ENCODE measurements around the gene TECTB.

Gene TECTB

GRCh38 chr10:112340601-112341000 lies 57.4 kb downstream of the TECTB start:
- Histone ChIP-seq H3K27ac (ENCODE audit: low read depth, low read length) (no peak overlapping the region), H3K36me3 (ENCODE audit: control insufficient read depth in 5 of 5, insufficient read depth in 5 of 5, low read length in 5 of 5) (no peaks in the 10 kb centered on the region), H3K9ac (ENCODE audit: low read length in 5 of 5) (no peak overlapping the region), H3K4me1 (ENCODE audit: control insufficient read depth in 5 of 5, insufficient read depth in 5 of 5, low read length in 5 of 5) (peaks cover 0 to 3% (median 0%) of the 10 kb centered on the region in 5 donors), H3K9me3 (ENCODE audit: control insufficient read depth in 5 of 5, low read length in 5 of 5) (no peaks in the 10 kb centered on the region), H3K27me3 (ENCODE audit: control insufficient read depth in 5 of 5, insufficient read depth in 4 of 5, low read length in 5 of 5) (peaks cover 0 to 3% (median 0%) of the 10 kb centered on the region in 5 donors), H3K4me3 (ENCODE audit: low read depth in 1 of 5, low read length in 5 of 5) (no peak overlapping the region)

DNA sequence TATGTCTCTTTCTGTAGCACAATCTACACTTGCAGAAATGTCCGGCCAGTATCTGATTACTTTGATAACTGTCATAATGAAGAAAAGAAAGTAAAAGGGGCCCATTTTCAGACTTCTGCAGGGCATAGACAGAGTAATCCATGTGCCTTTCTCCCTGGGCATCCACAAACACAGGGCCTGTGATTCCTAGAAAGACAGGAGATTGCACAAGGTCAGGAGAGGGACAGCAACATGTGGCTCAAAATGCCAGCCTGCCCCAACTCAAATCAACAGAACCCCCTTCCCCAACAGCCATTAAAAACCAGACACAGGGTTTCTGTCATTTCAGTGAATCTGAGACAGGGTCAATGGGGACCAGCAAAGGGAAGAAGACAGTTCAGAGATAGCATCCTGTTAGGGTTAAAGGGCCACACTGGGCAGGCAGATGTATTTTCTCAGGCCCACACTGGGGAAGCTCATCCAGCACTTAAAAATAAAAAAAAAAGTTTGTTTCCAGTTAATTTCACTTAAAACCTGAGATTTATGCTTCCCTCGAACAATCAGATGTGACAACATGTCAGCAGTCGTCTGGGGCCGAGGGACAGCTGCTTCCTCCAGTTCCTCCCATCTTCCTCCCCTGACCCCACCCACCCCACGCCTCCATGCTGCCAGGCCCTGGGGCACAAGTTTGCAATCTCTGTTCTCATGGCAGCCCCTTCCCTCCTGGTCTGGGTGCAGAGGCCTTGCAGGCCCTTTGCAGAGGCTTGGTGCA lies 60.0 kb downstream of the TECTB start:
- Histone ChIP-seq H3K27me3 (ENCODE audit: control insufficient read depth in 5 of 5, insufficient read depth in 4 of 5, low read length in 5 of 5) (no peaks in the 10 kb centered on the region), H3K4me1 (ENCODE audit: control insufficient read depth in 5 of 5, insufficient read depth in 5 of 5, low read length in 5 of 5) (peaks cover 0 to 3% (median 0%) of the 10 kb centered on the region in 5 donors), H3K36me3 (ENCODE audit: control insufficient read depth in 5 of 5, insufficient read depth in 5 of 5, low read length in 5 of 5) (no peaks in the 10 kb centered on the region), H3K9ac (ENCODE audit: low read length in 5 of 5) (no peak overlapping the region), H3K9me3 (ENCODE audit: control insufficient read depth in 5 of 5, low read length in 5 of 5) (no peaks in the 10 kb centered on the region), H3K4me3 (ENCODE audit: low read depth in 1 of 5, low read length in 5 of 5) (no peak overlapping the region), H3K27ac (ENCODE audit: low read depth, low read length) (no peak overlapping the region)

DNA sequence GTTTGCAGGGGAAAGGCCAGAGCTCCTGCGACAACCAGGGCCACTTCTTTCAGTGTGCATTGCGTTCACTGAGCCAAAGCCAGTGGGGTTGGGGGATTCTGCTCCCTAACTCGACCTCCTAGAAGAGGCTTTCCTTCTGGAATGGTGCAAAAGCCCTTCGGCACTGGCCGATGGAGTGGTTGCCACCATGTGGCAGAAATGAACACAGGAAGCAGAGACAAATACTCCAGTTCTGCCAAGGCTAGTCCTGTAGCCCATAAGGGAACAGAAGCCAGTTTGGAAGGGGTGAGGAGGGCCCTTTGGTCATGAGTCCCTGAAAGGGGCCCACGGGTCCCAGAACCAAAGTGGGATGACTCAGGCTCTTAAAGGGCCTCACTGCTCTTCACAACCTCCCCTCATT lies 61.1 kb downstream of the TECTB start:
- Histone ChIP-seq H3K27ac (ENCODE audit: low read depth, low read length) (no peak overlapping the region), H3K9ac (ENCODE audit: low read length in 5 of 5) (no peak overlapping the region)

GRCh38 chr10:112345202-112345601 lies 62.0 kb downstream of the TECTB start:
- Histone ChIP-seq H3K4me1 (ENCODE audit: control insufficient read depth in 5 of 5, insufficient read depth in 5 of 5, low read length in 5 of 5) (peaks cover 0 to 3% (median 0%) of the 10 kb centered on the region in 5 donors), H3K36me3 (ENCODE audit: control insufficient read depth in 5 of 5, insufficient read depth in 5 of 5, low read length in 5 of 5) (no peaks in the 10 kb centered on the region), H3K4me3 (ENCODE audit: low read depth in 1 of 5, low read length in 5 of 5) (no peak overlapping the region), H3K9me3 (ENCODE audit: control insufficient read depth in 5 of 5, low read length in 5 of 5) (no peaks in the 10 kb centered on the region), H3K27me3 (ENCODE audit: control insufficient read depth in 5 of 5, insufficient read depth in 4 of 5, low read length in 5 of 5) (no peaks in the 10 kb centered on the region), H3K27ac (ENCODE audit: low read depth, low read length) (no peak overlapping the region), H3K9ac (ENCODE audit: low read length in 5 of 5) (no peak overlapping the region)

More for the DNA sequence above, 61.1 kb downstream of the TECTB start:
- Histone ChIP-seq H3K4me1 (ENCODE audit: control insufficient read depth in 5 of 5, insufficient read depth in 5 of 5, low read length in 5 of 5) (peaks cover 0 to 3% (median 0%) of the 10 kb centered on the region in 5 donors), H3K27me3 (ENCODE audit: control insufficient read depth in 5 of 5, insufficient read depth in 4 of 5, low read length in 5 of 5) (no peaks in the 10 kb centered on the region), H3K36me3 (ENCODE audit: control insufficient read depth in 5 of 5, insufficient read depth in 5 of 5, low read length in 5 of 5) (no peaks in the 10 kb centered on the region), H3K9me3 (ENCODE audit: control insufficient read depth in 5 of 5, low read length in 5 of 5) (no peaks in the 10 kb centered on the region), H3K4me3 (ENCODE audit: low read depth in 1 of 5, low read length in 5 of 5) (no peak overlapping the region)

DNA sequence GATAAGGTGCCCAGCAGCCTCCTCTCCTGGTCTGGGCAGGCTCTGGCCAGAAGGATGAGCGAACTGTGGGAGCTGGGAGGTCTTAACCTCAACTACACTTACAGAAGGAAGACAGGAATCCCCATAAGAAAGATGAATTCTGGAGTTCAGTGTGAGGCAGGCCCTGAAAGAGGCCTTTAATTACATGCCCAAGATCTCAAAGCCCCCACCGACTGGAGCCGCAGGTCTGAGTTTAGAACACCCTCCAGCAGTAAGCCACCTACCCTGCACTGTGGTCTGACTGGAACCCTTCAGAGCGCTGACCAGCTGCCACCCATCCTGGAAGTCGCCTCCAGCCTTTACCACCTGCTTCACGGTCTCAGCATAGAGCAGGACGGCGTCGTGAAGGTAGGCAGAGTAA lies 62.5 kb downstream of the TECTB start:
- H3K36me3 ChIP-seq (ENCODE audit: control insufficient read depth in 5 of 5, insufficient read depth in 5 of 5, low read length in 5 of 5), result no peaks in the 10 kb centered on the region
- H3K9me3 ChIP-seq (ENCODE audit: control insufficient read depth in 5 of 5, low read length in 5 of 5), result no peaks in the 10 kb centered on the region
- H3K9ac ChIP-seq (ENCODE audit: low read length in 5 of 5), result no peak overlapping the region
- H3K27me3 ChIP-seq (ENCODE audit: control insufficient read depth in 5 of 5, insufficient read depth in 4 of 5, low read length in 5 of 5), result no peaks in the 10 kb centered on the region
- H3K4me3 ChIP-seq (ENCODE audit: low read depth in 1 of 5, low read length in 5 of 5), result no peak overlapping the region
- peaks cover 0 to 3% (median 0%) of the 10 kb centered on the region in 5 donors for H3K4me1 ChIP-seq (ENCODE audit: control insufficient read depth in 5 of 5, insufficient read depth in 5 of 5, low read length in 5 of 5)
- no peak overlapping the region for H3K27ac ChIP-seq (ENCODE audit: low read depth, low read length)

DNA sequence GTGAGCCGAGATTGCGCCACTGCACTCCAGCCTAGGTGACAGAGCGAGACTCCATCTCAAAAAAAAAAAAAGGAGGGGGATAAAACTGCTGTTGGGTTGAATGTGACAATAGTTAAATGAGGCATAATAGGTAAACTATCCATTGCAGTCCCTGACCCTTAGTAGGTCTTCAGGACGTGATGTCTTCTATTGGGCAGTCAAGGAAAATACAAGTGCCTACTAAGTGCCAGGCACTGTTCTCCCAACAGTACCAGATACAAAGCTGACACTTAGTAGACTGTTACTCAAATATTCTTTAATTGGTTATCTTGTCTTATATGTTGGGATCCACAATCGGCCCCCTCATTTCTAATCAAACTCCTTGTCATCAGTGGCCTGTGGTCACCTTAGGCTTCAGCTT lies 63.6 kb downstream of the TECTB start:
- no peak overlapping the region for H3K4me3 ChIP-seq (ENCODE audit: low read depth in 1 of 5, low read length in 5 of 5)
- no peak overlapping the region for H3K27ac ChIP-seq (ENCODE audit: low read depth, low read length)
- no peak overlapping the region for H3K9ac ChIP-seq (ENCODE audit: low read length in 5 of 5)
- H3K9me3 ChIP-seq (ENCODE audit: control insufficient read depth in 5 of 5, low read length in 5 of 5), result no peaks in the 10 kb centered on the region
- H3K4me1 ChIP-seq (ENCODE audit: control insufficient read depth in 5 of 5, insufficient read depth in 5 of 5, low read length in 5 of 5), result peaks cover 0 to 3% (median 0%) of the 10 kb centered on the region in 5 donors
- no peaks in the 10 kb centered on the region for H3K36me3 ChIP-seq (ENCODE audit: control insufficient read depth in 5 of 5, insufficient read depth in 5 of 5, low read length in 5 of 5)
- no peaks in the 10 kb centered on the region for H3K27me3 ChIP-seq (ENCODE audit: control insufficient read depth in 5 of 5, insufficient read depth in 4 of 5, low read length in 5 of 5)

- Histone ChIP-seq H3K9ac (ENCODE audit: low read length in 5 of 5) (no peak overlapping the region), H3K4me3 (ENCODE audit: low read depth in 1 of 5, low read length in 5 of 5) (no peak overlapping the region), H3K4me1 (ENCODE audit: control insufficient read depth in 5 of 5, insufficient read depth in 5 of 5, low read length in 5 of 5) (peaks cover 0 to 3% (median 0%) of the 10 kb centered on the region in 5 donors), H3K27ac (ENCODE audit: low read depth, low read length) (no peak overlapping the region), H3K36me3 (ENCODE audit: control insufficient read depth in 5 of 5, insufficient read depth in 5 of 5, low read length in 5 of 5) (no peaks in the 10 kb centered on the region), H3K27me3 (ENCODE audit: control insufficient read depth in 5 of 5, insufficient read depth in 4 of 5, low read length in 5 of 5) (no peaks in the 10 kb centered on the region), H3K9me3 (ENCODE audit: control insufficient read depth in 5 of 5, low read length in 5 of 5) (no peaks in the 10 kb centered on the region)
Measured at GRCh38 chr10:112347709-112348671, 64.8 kb downstream of the TECTB start.

DNA sequence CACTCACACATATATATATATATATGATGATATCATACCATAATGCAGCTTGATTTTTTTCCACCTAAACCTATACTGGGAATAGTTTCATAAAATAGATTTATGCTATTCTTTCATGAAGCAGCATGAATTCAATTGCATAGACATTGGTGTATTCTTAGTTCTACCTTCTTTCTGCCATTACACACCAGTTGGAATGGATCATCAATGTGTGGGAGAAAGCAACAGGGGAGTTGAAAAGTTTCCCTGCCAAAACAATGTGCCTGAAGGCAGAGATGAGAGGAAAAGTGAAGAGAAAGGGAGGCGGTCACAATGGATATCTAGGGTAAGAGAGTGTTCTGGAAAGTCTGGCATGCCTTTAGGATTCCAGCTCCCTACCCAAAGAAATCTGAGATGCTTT lies 65.6 kb downstream of the TECTB start:
- H3K36me3 ChIP-seq (ENCODE audit: control insufficient read depth in 5 of 5, insufficient read depth in 5 of 5, low read length in 5 of 5), result no peaks in the 10 kb centered on the region
- no peaks in the 10 kb centered on the region for H3K27me3 ChIP-seq (ENCODE audit: control insufficient read depth in 5 of 5, insufficient read depth in 4 of 5, low read length in 5 of 5)
- no peak overlapping the region for H3K27ac ChIP-seq (ENCODE audit: low read depth, low read length)
- H3K4me1 ChIP-seq (ENCODE audit: control insufficient read depth in 5 of 5, insufficient read depth in 5 of 5, low read length in 5 of 5), result peaks cover 0 to 3% (median 0%) of the 10 kb centered on the region in 5 donors
- no peak overlapping the region for H3K4me3 ChIP-seq (ENCODE audit: low read depth in 1 of 5, low read length in 5 of 5)
- H3K9me3 ChIP-seq (ENCODE audit: control insufficient read depth in 5 of 5, low read length in 5 of 5), result no peaks in the 10 kb centered on the region
- H3K9ac ChIP-seq (ENCODE audit: low read length in 5 of 5), result no peak overlapping the region

- Histone ChIP-seq H3K4me1 (ENCODE audit: control insufficient read depth in 5 of 5, insufficient read depth in 5 of 5, low read length in 5 of 5) (no peaks in the 10 kb centered on the region), H3K9ac (ENCODE audit: low read length in 5 of 5) (no peak overlapping the region), H3K27me3 (ENCODE audit: control insufficient read depth in 5 of 5, insufficient read depth in 4 of 5, low read length in 5 of 5) (no peaks in the 10 kb centered on the region), H3K4me3 (ENCODE audit: low read depth in 1 of 5, low read length in 5 of 5) (no peak overlapping the region), H3K27ac (ENCODE audit: low read depth, low read length) (no peak overlapping the region), H3K36me3 (ENCODE audit: control insufficient read depth in 5 of 5, insufficient read depth in 5 of 5, low read length in 5 of 5) (no peaks in the 10 kb centered on the region), H3K9me3 (ENCODE audit: control insufficient read depth in 5 of 5, low read length in 5 of 5) (no peaks in the 10 kb centered on the region)
Measured at GRCh38 chr10:112349521-112350085, 66.4 kb downstream of the TECTB start.

DNA sequence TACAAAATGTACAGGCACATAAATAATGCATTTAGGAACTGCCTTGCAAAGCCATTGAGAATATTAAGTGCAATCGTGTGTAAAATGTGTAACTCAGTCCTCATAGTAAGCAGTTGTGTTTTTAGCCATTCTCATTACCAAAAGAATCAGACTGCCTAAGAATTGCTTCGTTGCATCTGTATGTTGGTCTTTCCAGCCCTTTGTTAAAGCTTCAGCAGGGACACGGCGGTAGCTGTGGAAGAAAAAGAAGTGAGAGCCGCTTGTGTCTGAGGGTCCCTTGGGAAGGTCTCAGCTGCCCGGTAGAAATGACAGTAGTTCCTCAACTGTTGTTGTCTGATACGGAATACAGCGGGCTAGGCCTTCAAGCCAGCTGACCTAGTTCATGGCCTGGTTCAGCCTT lies 67.9 kb downstream of the TECTB start:
- Histone ChIP-seq H3K9me3 (ENCODE audit: control insufficient read depth in 5 of 5, low read length in 5 of 5) (no peaks in the 10 kb centered on the region), H3K4me3 (ENCODE audit: low read depth in 1 of 5, low read length in 5 of 5) (no peak overlapping the region), H3K36me3 (ENCODE audit: control insufficient read depth in 5 of 5, insufficient read depth in 5 of 5, low read length in 5 of 5) (no peaks in the 10 kb centered on the region), H3K4me1 (ENCODE audit: control insufficient read depth in 5 of 5, insufficient read depth in 5 of 5, low read length in 5 of 5) (no peaks in the 10 kb centered on the region), H3K9ac (ENCODE audit: low read length in 5 of 5) (no peak overlapping the region), H3K27ac (ENCODE audit: low read depth, low read length) (no peak overlapping the region), H3K27me3 (ENCODE audit: control insufficient read depth in 5 of 5, insufficient read depth in 4 of 5, low read length in 5 of 5) (no peaks in the 10 kb centered on the region)
